IMR-90 (cell line): ENCODE measurements around the gene GRK5. TPM values are rescaled to one million over a fixed set of nuclear protein-coding genes. Genes with fewer than 3 reads are reported as not detected.

Source experiments
- CEBPB ChIP-seq: IDR thresholded peaks from 2 replicates; pipeline ENCODE4 v1.6.1; 2012; ENCODE audit warnings: low read depth, low read length, improper control_type of control experiment
- polyA plus RNA-seq, 3 experiments: library from polyadenylated mRNA; depleted of rRNA; stranded (reverse); fragments of >200 nt; gene quantifications; 2 replicates each; pipeline ENCODE4 v1.2.3, GENCODE V29; 2012; ENCODE audit warnings: low replicate concordance in 1 of 3
- total RNA-seq: library from RNA; depleted of rRNA; stranded (reverse); fragments of >200 nt; gene quantifications from 2 replicates; pipeline ENCODE4 v1.2.3, GENCODE V29; 2012
- TF ChIP-seq, protein P1 (sequence below): conservative IDR thresholded peaks from 2 replicates; pipeline ENCODE4 v1.5.1; 2012; ENCODE audit warnings: mild to moderate bottlenecking, low read depth, low read length, improper control_type of control experiment

GRK5 gene
- total and polyA plus RNA-seq, 2 of the 4 experiments (the other 2 are of a cell fraction), result 12.9 to 16.3 TPM

DNA sequence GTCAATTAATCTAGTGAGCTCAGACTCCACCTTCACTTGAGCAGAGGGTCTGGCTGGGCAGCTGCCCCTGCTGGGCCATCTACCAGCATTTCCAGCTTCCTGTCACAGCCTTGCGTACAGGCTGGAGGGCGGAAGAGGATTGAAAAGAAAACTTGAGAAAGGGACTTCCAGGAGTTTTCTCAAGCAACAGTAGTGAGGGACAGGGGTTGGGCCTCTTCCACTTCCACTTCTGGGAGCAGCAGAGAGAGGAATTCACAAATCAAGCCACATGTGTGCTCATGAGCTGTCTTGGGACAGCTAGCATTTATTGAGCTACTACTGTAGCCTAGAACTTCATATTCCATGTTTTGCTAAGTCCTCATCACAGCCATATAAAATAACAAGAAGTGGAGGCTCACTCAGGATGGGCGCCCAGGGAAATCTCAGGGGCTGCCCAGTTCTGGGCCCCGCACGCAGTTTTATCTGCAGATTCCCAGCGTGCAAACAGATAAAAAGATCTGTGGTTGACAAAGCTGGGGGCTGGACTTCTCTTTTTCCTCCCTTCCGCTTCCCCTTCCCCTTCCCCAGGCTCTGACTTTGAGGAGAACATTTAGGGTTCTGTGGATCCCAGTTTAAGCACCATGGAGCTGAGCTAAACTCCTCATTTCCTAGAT, 199.4 kb downstream of the GRK5 start (continued):
- TF ChIP-seq, protein P1, sequence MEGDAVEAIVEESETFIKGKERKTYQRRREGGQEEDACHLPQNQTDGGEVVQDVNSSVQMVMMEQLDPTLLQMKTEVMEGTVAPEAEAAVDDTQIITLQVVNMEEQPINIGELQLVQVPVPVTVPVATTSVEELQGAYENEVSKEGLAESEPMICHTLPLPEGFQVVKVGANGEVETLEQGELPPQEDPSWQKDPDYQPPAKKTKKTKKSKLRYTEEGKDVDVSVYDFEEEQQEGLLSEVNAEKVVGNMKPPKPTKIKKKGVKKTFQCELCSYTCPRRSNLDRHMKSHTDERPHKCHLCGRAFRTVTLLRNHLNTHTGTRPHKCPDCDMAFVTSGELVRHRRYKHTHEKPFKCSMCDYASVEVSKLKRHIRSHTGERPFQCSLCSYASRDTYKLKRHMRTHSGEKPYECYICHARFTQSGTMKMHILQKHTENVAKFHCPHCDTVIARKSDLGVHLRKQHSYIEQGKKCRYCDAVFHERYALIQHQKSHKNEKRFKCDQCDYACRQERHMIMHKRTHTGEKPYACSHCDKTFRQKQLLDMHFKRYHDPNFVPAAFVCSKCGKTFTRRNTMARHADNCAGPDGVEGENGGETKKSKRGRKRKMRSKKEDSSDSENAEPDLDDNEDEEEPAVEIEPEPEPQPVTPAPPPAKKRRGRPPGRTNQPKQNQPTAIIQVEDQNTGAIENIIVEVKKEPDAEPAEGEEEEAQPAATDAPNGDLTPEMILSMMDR, result no peak
- TF ChIP-seq CEBPB, result no peak
